HepG2 (cell line): ENCODE results near the gene RABGEF1. TPM values are rescaled to one million over a fixed set of nuclear protein-coding genes. Genes with fewer than 3 reads are reported as not detected.
"Not testable (repeated sequence)": the region's sequence is repeated elsewhere in the genome, so short reads cannot be mapped to it uniquely, and the experiment has no call there.

ENCODE experiments used
- ATAC-seq: fragments of 200-7000 bp; cut with Tn5 transposase; 3 replicates; pipeline ENCODE4 v1.9.1; 2020; ENCODE audit warnings: mild to moderate bottlenecking, moderate library complexity
- BruUV-seq: library from RNA; stranded (reverse); fragments of 400-500 nt; replicated peaks from 2 replicates; lab custom pipeline; 2021; lab: Mats Ljungman, UMichigan
- CTCF ChIA-PET: fragments of 300-600 bp; formaldehyde crosslinking; extraction: SDS; loops from one replicate; lab custom pipeline; 2021; ENCODE audit warnings: low total read pairs, inconsistent platforms, low intra/inter-chr PET ratio; lab: Yijun Ruan, JAX
- POLR2A ChIA-PET: fragments of 350-600 bp; sonication (Branson Sonifier 250); formaldehyde crosslinking; loops from one replicate; lab custom pipeline; 2020; ENCODE audit warnings: antibody characterized with exemption, inconsistent platforms; lab: Yijun Ruan, JAX
- DNase-seq: peaks from one replicate; pipeline ENCODE4 v3.0.0-alpha.2; 2015; ENCODE audit warnings: low spot score
- FAIRE-seq: peaks from 3 replicates; lab custom pipeline; 2011; peaks lifted over from hg19 to GRCh38; lab: Jason Lieb, UNC
- H2AFZ ChIP-seq: one replicate; pipeline ENCODE4 v1.6.1; 2011; ENCODE audit warnings: low read length, inconsistent platforms
- H3K27ac ChIP-seq: fragments of 300-600 bp; 3 replicates; pipeline ENCODE4 v1.8.0; 2011; ENCODE audit warnings: mixed run types, mild to moderate bottlenecking, mixed read lengths, low read length, inconsistent platforms; ENCODE audit not compliant: insufficient read depth; ENCODE audit errors: extremely low read length
- H3K27me3 ChIP-seq, 2 experiments: fragments of 200-600 bp in 1 of 2; 2 replicates in 1 of 2; 3 replicates in 1 of 2; pipeline versions ENCODE4 v1.6.0 to v1.8.0; 2011; ENCODE audit warnings: low read length in 2 of 2, mild to moderate bottlenecking in 2 of 2, moderate library complexity in 2 of 2, inconsistent platforms in 1 of 2; ENCODE audit not compliant: insufficient read depth in 2 of 2, control insufficient read depth in 1 of 2
- H3K36me3 ChIP-seq, 2 experiments: fragments of 200-600 bp in 1 of 2; replicated peaks in 1 of 2; 2 replicates in 1 of 2; 3 replicates in 1 of 2; pipeline versions ENCODE4 v1.5.1 to v1.8.0; 2011; ENCODE audit warnings: low read length in 2 of 2, inconsistent platforms in 1 of 2; ENCODE audit not compliant: insufficient read depth in 2 of 2, control insufficient read depth in 1 of 2
- H3K4me1 ChIP-seq: 2 replicates; pipeline ENCODE4 v1.5.1; 2012; ENCODE audit warnings: low read length, inconsistent platforms; ENCODE audit not compliant: insufficient read depth
- H3K4me2 ChIP-seq: 2 replicates; pipeline ENCODE4 v1.6.0; 2011; ENCODE audit warnings: low read depth, low read length, inconsistent platforms
- H3K4me3 ChIP-seq, 3 experiments: fragments of 200-600 bp in 1 of 3; sonication (generic), shearing (Covaris generic) in 1 of 3; replicated peaks in 1 of 3; 2 replicates each; pipeline ENCODE4 v1.5.1; 2011 to 2016; ENCODE audit warnings: low read length in 3 of 3, inconsistent platforms in 2 of 3, low read depth in 2 of 3, mild to moderate bottlenecking in 2 of 3, control low read depth in 1 of 3, mixed read lengths in 1 of 3; ENCODE audit not compliant: insufficient read depth in 1 of 3
- H3K79me2 ChIP-seq: one replicate; pipeline ENCODE4 v1.6.1; 2011; ENCODE audit warnings: low read length, inconsistent platforms; ENCODE audit not compliant: insufficient read depth
- H3K9ac ChIP-seq: 2 replicates; pipeline ENCODE4 v1.6.0; 2011; ENCODE audit warnings: mild to moderate bottlenecking, low read depth, low read length, inconsistent platforms; ENCODE audit not compliant: insufficient read depth
- H3K9me3 ChIP-seq: 2 replicates; pipeline ENCODE4 v1.5.1; 2012; ENCODE audit warnings: mild to moderate bottlenecking, low read length
- H4K20me1 ChIP-seq: 2 replicates; pipeline ENCODE4 v1.6.0; 2011; ENCODE audit warnings: inconsistent platforms, mild to moderate bottlenecking, low read length, moderate library complexity; ENCODE audit not compliant: insufficient read depth
- CERS6 ChIP-seq: sonication (generic); formaldehyde crosslinking; IDR thresholded peaks from 2 replicates; pipeline ENCODE4 v1.5.0; 2020; ENCODE audit warnings: missing genetic modification reagents
- ESRRA ChIP-seq: sonication (generic); formaldehyde crosslinking; IDR thresholded peaks from 2 replicates; pipeline ENCODE4 v1.5.1; 2020; ENCODE audit warnings: mild to moderate bottlenecking, low read depth, missing genetic modification reagents
- ISX ChIP-seq: sonication (generic); formaldehyde crosslinking; conservative IDR thresholded peaks from 2 replicates; pipeline ENCODE4 v1.5.0; 2020; ENCODE audit warnings: missing genetic modification reagents
- MTA3 ChIP-seq: sonication (generic); formaldehyde crosslinking; IDR thresholded peaks from 2 replicates; pipeline ENCODE4 v1.4.0; 2020; ENCODE audit warnings: missing genetic modification reagents
- NRL ChIP-seq: sonication (generic); formaldehyde crosslinking; IDR thresholded peaks from 2 replicates; pipeline ENCODE4 v1.5.0; 2020; ENCODE audit warnings: missing genetic modification reagents, mild to moderate bottlenecking, moderate library complexity, borderline replicate concordance
- PITX1 ChIP-seq: sonication (generic); formaldehyde crosslinking; IDR thresholded peaks from 2 replicates; pipeline ENCODE4 v1.5.1; 2020; ENCODE audit warnings: mild to moderate bottlenecking, missing genetic modification reagents
- ZNF44 ChIP-seq: sonication (generic); formaldehyde crosslinking; IDR thresholded peaks from 2 replicates; pipeline ENCODE4 v1.5.1; 2020; ENCODE audit warnings: mild to moderate bottlenecking, missing genetic modification reagents
- ZSCAN21 ChIP-seq: sonication (generic); formaldehyde crosslinking; IDR thresholded peaks from 2 replicates; pipeline ENCODE4 v1.8.0; 2022; ENCODE audit warnings: mild to moderate bottlenecking, missing genetic modification reagents, moderate library complexity, borderline replicate concordance
- ZSCAN25 ChIP-seq: sonication (generic); formaldehyde crosslinking; IDR thresholded peaks from 2 replicates; pipeline ENCODE4 v1.8.0; 2022; ENCODE audit warnings: mild to moderate bottlenecking, missing genetic modification reagents
- WGBS: methylation state at CpG from one replicate; pipeline ENCODE4 v1.1.6; 2017; ENCODE audit warnings: low lambda C conversion rate; 5-methylcytosine and 5-hydroxymethylcytosine counted together
- in situ Hi-C: cut with HindIII; loops from 2 replicates; pipeline ENCODE4 v1.10.0; 2017; ENCODE audit warnings: low pct_unique_long_range_greater_than_20kb; ENCODE audit not compliant: extremely low pct_ligation_motif_present
- intact Hi-C: fragments of 100-400 bp; cut with micrococcal nuclease; formaldehyde crosslinking; loops from one replicate; pipeline ENCODE4 v1.10.0; 2022; ENCODE audit not compliant: unreplicated experiment
- polyA plus RNA-seq, 8 experiments: library from polyadenylated mRNA; depleted of rRNA in 3 of 8; stranded (reverse) in 7 of 8; unstranded in 1 of 8; fragments of >200 nt; fragmentation: Illumina TruSeq in 4 of 8; extraction: Trizol in 4 of 8; gene quantifications; 2 replicates each; pipeline versions ENCODE4 v1.2.1 to v1.2.3, GENCODE V29; 2011 to 2016; ENCODE audit warnings: low read depth in 4 of 8, missing spikeins in 1 of 8, mixed read lengths in 1 of 8; ENCODE audit not compliant: insufficient read depth in 1 of 8
- total RNA-seq, 5 experiments: library from RNA; depleted of rRNA; stranded (reverse); fragments of >200 nt; fragmentation: Illumina TruSeq; extraction: Trizol; gene quantifications; 2 replicates each; pipeline ENCODE4 v1.2.3, GENCODE V29; 2016; ENCODE audit warnings: low read depth in 1 of 5
- TF ChIP-seq, protein P1 (sequence below): sonication (generic); formaldehyde crosslinking; IDR thresholded peaks from 2 replicates; pipeline ENCODE4 v1.4.0; 2020; ENCODE audit warnings: missing genetic modification reagents

Gene RABGEF1
- total and polyA plus RNA-seq, 2 of the 13 experiments (the other 11 are each of a cell fraction or from before 2014, with no cell fraction given), result 22.7 to 35.3 TPM

DNA sequence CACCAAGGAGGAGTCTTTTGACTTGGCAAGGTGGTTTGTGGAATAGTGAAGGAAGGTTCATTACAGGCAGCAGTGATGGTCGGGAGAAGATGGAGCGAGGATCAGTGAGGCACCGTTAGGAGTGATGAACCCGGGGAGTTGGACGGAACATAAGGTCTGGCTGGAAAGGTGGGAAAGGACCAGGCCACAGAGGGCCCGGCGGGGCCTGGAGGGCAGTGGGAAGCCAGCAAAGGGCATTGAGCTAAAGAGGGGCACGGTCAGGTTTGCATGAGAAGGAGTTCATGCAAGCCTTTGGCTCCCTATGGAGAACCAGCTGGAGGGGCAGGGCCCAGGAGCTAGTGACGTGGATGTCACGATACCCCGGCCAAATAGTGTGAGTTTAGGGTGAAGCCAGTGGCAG is 46.2 kb upstream of the RABGEF1 start:
- CTCF ChIA-PET, result no interaction called here
- no peak overlapping the region for H2AFZ ChIP-seq
- H4K20me1 ChIP-seq, result no peaks in the 10 kb centered on the region
- peaks cover 22% of the 10 kb centered on the region for H3K4me1 ChIP-seq
- DNase-seq (no peak), FAIRE-seq (no peak)
- H3K27me3 ChIP-seq, result no peaks in the 10 kb centered on the region
- WGBS, result 96% methylated on average over 11 of the region's 11 CpGs
- H3K79me2 ChIP-seq, result no peaks in the 10 kb centered on the region
- no TSS peak for BruUV-seq
- TF ChIP-seq PITX1 (CRISPR knock-in tag) (no peak), ZSCAN25 (CRISPR knock-in tag) (no peak), CERS6 (CRISPR knock-in tag) (no peak), ESRRA (CRISPR knock-in tag) (no peak), ISX (CRISPR knock-in tag) (no peak), MTA3 (CRISPR knock-in tag) (no peak), ZNF44 (CRISPR knock-in tag) (no peak), NRL (CRISPR knock-in tag) (no peak), ZSCAN21 (no peak)
- TF ChIP-seq, protein P1, sequence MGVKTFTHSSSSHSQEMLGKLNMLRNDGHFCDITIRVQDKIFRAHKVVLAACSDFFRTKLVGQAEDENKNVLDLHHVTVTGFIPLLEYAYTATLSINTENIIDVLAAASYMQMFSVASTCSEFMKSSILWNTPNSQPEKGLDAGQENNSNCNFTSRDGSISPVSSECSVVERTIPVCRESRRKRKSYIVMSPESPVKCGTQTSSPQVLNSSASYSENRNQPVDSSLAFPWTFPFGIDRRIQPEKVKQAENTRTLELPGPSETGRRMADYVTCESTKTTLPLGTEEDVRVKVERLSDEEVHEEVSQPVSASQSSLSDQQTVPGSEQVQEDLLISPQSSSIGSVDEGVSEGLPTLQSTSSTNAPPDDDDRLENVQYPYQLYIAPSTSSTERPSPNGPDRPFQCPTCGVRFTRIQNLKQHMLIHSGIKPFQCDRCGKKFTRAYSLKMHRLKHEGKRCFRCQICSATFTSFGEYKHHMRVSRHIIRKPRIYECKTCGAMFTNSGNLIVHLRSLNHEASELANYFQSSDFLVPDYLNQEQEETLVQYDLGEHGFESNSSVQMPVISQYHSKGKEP, result no peak
- TF ChIP-seq, all 625 proteins: peak for 0
- Histone ChIP-seq H3K4me3 (no peak overlapping the region), H3K27ac (no peak overlapping the region), H3K9ac (no peak overlapping the region), H3K36me3 (peaks cover 0 to 3% of the 10 kb centered on the region in 2 experiments; a peak in 1 of 5 replicates), H3K4me2 (no peak overlapping the region), H3K9me3 (no peaks in the 10 kb centered on the region)
- in situ Hi-C loops (no loop called here), intact Hi-C loops (no loop called here)
- POLR2A ChIA-PET, result no interaction called here
- no peak for ATAC-seq

GRCh38 chr7:66695417-66695816 is 45.1 kb upstream of the RABGEF1 start:
- H3K4me1 ChIP-seq, result peaks cover 22% of the 10 kb centered on the region
- DNase-seq, H3K4me3 ChIP-seq, H3K79me2 ChIP-seq, H3K27me3 ChIP-seq, CTCF ChIA-PET, in situ Hi-C loops, H3K9ac ChIP-seq, H3K9me3 ChIP-seq, BruUV-seq, ATAC-seq, FAIRE-seq, H3K36me3 ChIP-seq, H2AFZ ChIP-seq, POLR2A ChIA-PET, H3K4me2 ChIP-seq, H3K27ac ChIP-seq, H4K20me1 ChIP-seq, intact Hi-C loops: not testable (repeated sequence)
- WGBS, result 96% methylated on average over 7 of the region's 7 CpGs

- POLR2A ChIA-PET, in situ Hi-C loops, H3K4me2 ChIP-seq, H2AFZ ChIP-seq, H4K20me1 ChIP-seq, H3K36me3 ChIP-seq, H3K4me3 ChIP-seq, BruUV-seq, CTCF ChIA-PET, DNase-seq, FAIRE-seq, ATAC-seq, H3K9me3 ChIP-seq, intact Hi-C loops, H3K9ac ChIP-seq, H3K27me3 ChIP-seq, H3K79me2 ChIP-seq, H3K27ac ChIP-seq: not testable (repeated sequence)
- 89% methylated on average over 5 of the region's 5 CpGs for WGBS
- peaks cover 22% of the 10 kb centered on the region for H3K4me1 ChIP-seq
These were observed 44.4 kb upstream of the RABGEF1 start for GRCh38 chr7:66696134-66696533.
